Panc1 (cell line): ENCODE results near the gene SNX1. TPM values are rescaled to one million over a fixed set of nuclear protein-coding genes. Genes with fewer than 3 reads are reported as not detected.
"Not testable (repeated sequence)": the region's sequence is repeated elsewhere in the genome, so short reads cannot be mapped to it uniquely, and the experiment has no call there.

ENCODE experiments used
- ATAC-seq: fragments of 200-7000 bp; cut with Tn5 transposase; 2 replicates; pipeline ENCODE4 v1.9.1; 2020; ENCODE audit warnings: mild to moderate bottlenecking, moderate library complexity
- BruUV-seq: library from RNA; stranded (reverse); fragments of 400-500 nt; replicated peaks from 2 replicates; lab custom pipeline; 2021; lab: Mats Ljungman, UMichigan
- CTCF ChIA-PET: fragments of 300-600 bp; sonication (Branson Sonifier 250); formaldehyde crosslinking; loops from one replicate; lab custom pipeline; 2022; ENCODE audit warnings: antibody characterized with exemption; lab: Charles Lee
- POLR2A ChIA-PET: fragments of 300-600 bp; sonication (Branson Sonifier 250); formaldehyde crosslinking; loops from one replicate; lab custom pipeline; 2022; ENCODE audit warnings: antibody characterized with exemption; lab: Charles Lee
- DNase-seq: peaks from one replicate; pipeline ENCODE4 v3.0.0-alpha.2; 2010; ENCODE audit warnings: low read depth, low spot score
- H3K27ac ChIP-seq: 2 replicates; pipeline ENCODE4 v1.5.1; 2011; ENCODE audit warnings: mild to moderate bottlenecking, low read length, inconsistent platforms
- H3K27me3 ChIP-seq: fragments of 200-500 bp; sonication (Bioruptor generic); 2 replicates; pipeline ENCODE4 v1.6.0; 2014; ENCODE audit warnings: low read length, inconsistent platforms; ENCODE audit not compliant: control insufficient read depth, insufficient read depth
- H3K36me3 ChIP-seq: fragments of 200-500 bp; sonication (Bioruptor generic); 2 replicates; pipeline ENCODE4 v1.5.1; 2014; ENCODE audit warnings: inconsistent platforms, mild to moderate bottlenecking, low read length, moderate library complexity; ENCODE audit not compliant: control insufficient read depth, insufficient read depth
- H3K4me1 ChIP-seq: 2 replicates; pipeline ENCODE4 v1.5.1; 2011; ENCODE audit warnings: inconsistent platforms, mild to moderate bottlenecking, low read length, moderate library complexity; ENCODE audit not compliant: control insufficient read depth, insufficient read depth
- H3K4me3 ChIP-seq, 2 experiments: 2 replicates each; pipeline ENCODE4 v1.5.1; 2011 to 2012; ENCODE audit warnings: low read depth in 2 of 2, low read length in 2 of 2, mild to moderate bottlenecking in 2 of 2, inconsistent platforms in 1 of 2, moderate library complexity in 1 of 2
- H3K9me3 ChIP-seq: fragments of 200-500 bp; sonication (Bioruptor generic); 2 replicates; pipeline ENCODE4 v1.5.1; 2014; ENCODE audit warnings: low read depth, mild to moderate bottlenecking, inconsistent platforms, low read length, moderate library complexity; ENCODE audit not compliant: control insufficient read depth, insufficient read depth
- CTCF ChIP-seq: fragments of 450-650 bp; IDR thresholded peaks from 2 replicates; pipeline ENCODE4 v1.5.1; 2017; ENCODE audit warnings: mild to moderate bottlenecking
- POLR2AphosphoS5 ChIP-seq: IDR thresholded peaks from 2 replicates; pipeline ENCODE4 v1.6.1; 2012; ENCODE audit warnings: mild to moderate bottlenecking, low read depth, low read length, moderate library complexity
- REST ChIP-seq, 2 experiments: IDR thresholded peaks; 2 replicates each; pipeline ENCODE4 v1.6.1; 2011 to 2012; ENCODE audit warnings: low read depth in 2 of 2, control low read depth in 1 of 2, low read length in 1 of 2, mild to moderate bottlenecking in 1 of 2, moderate library complexity in 1 of 2; ENCODE audit not compliant: insufficient read depth in 1 of 2
- SIN3A ChIP-seq: IDR thresholded peaks from 2 replicates; pipeline ENCODE4 v1.6.1; 2012; ENCODE audit warnings: low read depth, mild to moderate bottlenecking, low read length, moderate library complexity, borderline replicate concordance; ENCODE audit not compliant: insufficient read depth
- TCF7L2 ChIP-seq: IDR thresholded peaks from 2 replicates; pipeline ENCODE4 v1.6.1; 2011; ENCODE audit warnings: mild to moderate bottlenecking, low read depth, low read length, inconsistent platforms
- in situ Hi-C: cut with HindIII; loops from 2 replicates; pipeline ENCODE4 v1.10.0; 2016; ENCODE audit warnings: low sequenced_read_pairs, low pct_unique_long_range_greater_than_20kb
- intact Hi-C: fragments of 100-400 bp; cut with micrococcal nuclease; formaldehyde crosslinking; loops from one replicate; pipeline ENCODE4 v1.10.0; 2022; ENCODE audit not compliant: unreplicated experiment
- total RNA-seq: library from RNA; stranded (reverse); gene quantifications from one replicate; pipeline ENCODE4 v1.2.1, GENCODE V29; 2021; ENCODE audit not compliant: unreplicated experiment

SNX1 gene
- total RNA-seq, 1 experiment from 2014 or later, result 96.2 TPM

- no peaks in the 10 kb centered on the region for H3K9me3 ChIP-seq
- in situ Hi-C loops (no loop called here), intact Hi-C loops (no loop called here)
- TF ChIP-seq SIN3A, result no peak
- no peak for TF ChIP-seq REST (IDR thresholded peaks at IDR 0.05; ENCODE audit: insufficient read depth in 1 of 2, low read depth in 2 of 2, low read length in 1 of 2)
- TF ChIP-seq TCF7L2, result no peak
- no peak for TF ChIP-seq CTCF
- TF ChIP-seq POLR2AphosphoS5, result no peak
- no peak for DNase-seq
- no peak overlapping the region for H3K4me3 ChIP-seq
- no peaks in the 10 kb centered on the region for H3K36me3 ChIP-seq
- no peak overlapping the region for H3K27ac ChIP-seq
- ATAC-seq, result no peak
- H3K27me3 ChIP-seq, result no peaks in the 10 kb centered on the region
- POLR2A ChIA-PET, result no interaction called here
- H3K4me1 ChIP-seq, result no peaks in the 10 kb centered on the region
- BruUV-seq, result no TSS peak
- CTCF ChIA-PET, result interaction anchor here (0.6 to 0.7 kb wide), 3 partner anchors 399 to 821 kb away, joined by 3 read pairs; no protein-coding TSS in a partner anchor
Measured at GRCh38 chr15:64107337-64107736, 11.6 kb downstream of the SNX1 start.

DNA sequence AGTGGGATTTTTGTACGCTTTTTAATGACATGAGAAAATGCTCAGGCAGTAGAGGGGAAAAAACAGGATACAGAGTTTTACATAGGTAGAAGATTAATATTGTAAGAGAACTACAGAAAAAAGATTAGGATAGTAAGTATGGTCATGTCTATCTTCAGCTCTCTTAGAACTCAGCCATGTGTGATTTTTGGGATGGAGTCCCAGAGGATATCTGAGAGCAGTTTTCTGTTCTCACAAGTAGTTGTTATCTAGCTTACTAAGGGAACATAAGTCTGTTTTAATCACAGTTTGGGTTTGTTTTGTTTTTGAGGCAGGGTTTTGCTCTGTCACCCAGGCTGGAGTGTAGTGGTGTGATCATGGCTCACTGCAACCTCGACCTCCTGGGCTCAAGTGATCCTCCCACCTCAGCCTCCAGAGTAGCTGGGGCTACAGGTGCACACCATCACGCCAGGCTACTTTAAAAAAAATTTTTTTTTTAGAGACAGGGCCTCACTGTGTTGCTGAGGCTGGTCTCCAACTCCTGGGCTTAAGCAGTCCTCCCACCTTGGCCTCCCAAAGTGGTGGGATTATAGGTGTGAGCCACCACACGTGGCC is 14.4 kb downstream of the SNX1 start:
- not testable (repeated sequence) for BruUV-seq

More for the DNA sequence above, 14.4 kb downstream of the SNX1 start:
- intact Hi-C loops, H3K4me1 ChIP-seq, in situ Hi-C loops, H3K27me3 ChIP-seq, H3K27ac ChIP-seq, H3K36me3 ChIP-seq, H3K9me3 ChIP-seq, POLR2A ChIA-PET, DNase-seq, H3K4me3 ChIP-seq, ATAC-seq: not testable (repeated sequence)
- CTCF ChIA-PET, result interaction anchor here (0.6 to 1.5 kb wide), 2 partner anchors 43 to 116 kb away, joined by 4 to 6 read pairs; no protein-coding TSS in a partner anchor
